Stimulated activated CD8-positive, alpha-beta memory T cell treated with anti-CD3 and anti-CD28 coated beads, Interleukin-12 subunit alpha, Interleukin-12 subunit beta, amount 100 ng/mL, for 24 hours (primary cell): ENCODE data around the gene VPS29.
"Not testable (repeated sequence)": the region's sequence is repeated elsewhere in the genome, so short reads cannot be mapped to it uniquely, and the experiment has no call there.

Experiments used
- DNase-seq: peaks from one replicate; pipeline ENCODE4 v3.0.0-alpha.2; 2020; ENCODE audit errors: extremely low read depth

Gene VPS29

GRCh38 chr12:110520876-110521712 lies 19.2 kb upstream of the VPS29 start:
- not testable (repeated sequence) for DNase-seq

GRCh38 chr12:110518014-110518413 lies 16.1 kb upstream of the VPS29 start:
- not testable (repeated sequence) for DNase-seq

GRCh38 chr12:110516995-110517394 lies 15.1 kb upstream of the VPS29 start:
- DNase-seq = no peak

- no peak for DNase-seq
Measured at GRCh38 chr12:110514363-110514762, 12.5 kb upstream of the VPS29 start.

GRCh38 chr12:110513842-110514241 lies 11.9 kb upstream of the VPS29 start:
- DNase-seq = no peak

- no peak for DNase-seq
Measured at GRCh38 chr12:110508071-110508586, 6.2 kb upstream of the VPS29 start.

GRCh38 chr12:110505332-110505731 lies 3.4 kb upstream of the VPS29 start:
- no peak for DNase-seq

- no peak for DNase-seq
Measured at GRCh38 chr12:110503432-110503831, 1.5 kb upstream of the VPS29 start.

GRCh38 chr12:110501399-110501751 lies 536 bp downstream of the VPS29 start:
- no peak for DNase-seq

- no peak for DNase-seq
Measured at GRCh38 chr12:110498984-110499706, 2.8 kb downstream of the VPS29 start.

GRCh38 chr12:110475426-110475825 lies 26.5 kb downstream of the VPS29 start:
- DNase-seq = no peak

GRCh38 chr12:110468214-110469048 lies 33.5 kb downstream of the VPS29 start, which contains the start of the genes FAM216A and GPN3:
TSS of gene FAM216A (plus strand) at chr12:110468845. CDS start at chr12:110468876, 31 bp downstream.
TSS of gene GPN3 (minus strand) at chr12:110468257. CDS start at chr12:110468203, 54 bp downstream.
- peak; percentile 80 for DNase-seq

GRCh38 chr12:110467847-110468213 lies 34.1 kb downstream of the VPS29 start:
- no peak for DNase-seq

- DNase-seq = no peak
Measured at GRCh38 chr12:110466791-110467190, 35.1 kb downstream of the VPS29 start.

- not testable (repeated sequence) for DNase-seq
Measured at GRCh38 chr12:110465765-110466164, 36.1 kb downstream of the VPS29 start.

GRCh38 chr12:110465024-110465423 lies 36.9 kb downstream of the VPS29 start:
- no peak for DNase-seq

GRCh38 chr12:110461189-110461588 lies 40.7 kb downstream of the VPS29 start:
- DNase-seq = not testable (repeated sequence)

GRCh38 chr12:110458756-110459155 lies 43.2 kb downstream of the VPS29 start:
- DNase-seq = no peak

- no peak for DNase-seq
Measured at GRCh38 chr12:110453569-110454296, 48.2 kb downstream of the VPS29 start.

GRCh38 chr12:110451263-110451662 lies 50.6 kb downstream of the VPS29 start:
- no peak for DNase-seq
